ENCODE results near the gene ITFG1.
A peak's percentile ranks its signal among the peaks of the same experiment; 100 is the strongest.
"Not testable (repeated sequence)": the region's sequence is repeated elsewhere in the genome, so short reads cannot be mapped to it uniquely, and the experiment has no call there.

The ITFG1 gene

GRCh38 chr16:47211218-47211617 is 249.6 kb downstream of the ITFG1 start:
- H3K4me3 ChIP-seq (ENCODE audit: control insufficient read depth, low read depth, low read length) = no peak overlapping the region
- DNase-seq (ENCODE audit: low read depth) = no peak
- no peak for TF ChIP-seq CTCF (IDR thresholded peaks at IDR 0.05; ENCODE audit: control insufficient read depth, insufficient read depth, low read depth, low read length, missing control alignments)

DNA sequence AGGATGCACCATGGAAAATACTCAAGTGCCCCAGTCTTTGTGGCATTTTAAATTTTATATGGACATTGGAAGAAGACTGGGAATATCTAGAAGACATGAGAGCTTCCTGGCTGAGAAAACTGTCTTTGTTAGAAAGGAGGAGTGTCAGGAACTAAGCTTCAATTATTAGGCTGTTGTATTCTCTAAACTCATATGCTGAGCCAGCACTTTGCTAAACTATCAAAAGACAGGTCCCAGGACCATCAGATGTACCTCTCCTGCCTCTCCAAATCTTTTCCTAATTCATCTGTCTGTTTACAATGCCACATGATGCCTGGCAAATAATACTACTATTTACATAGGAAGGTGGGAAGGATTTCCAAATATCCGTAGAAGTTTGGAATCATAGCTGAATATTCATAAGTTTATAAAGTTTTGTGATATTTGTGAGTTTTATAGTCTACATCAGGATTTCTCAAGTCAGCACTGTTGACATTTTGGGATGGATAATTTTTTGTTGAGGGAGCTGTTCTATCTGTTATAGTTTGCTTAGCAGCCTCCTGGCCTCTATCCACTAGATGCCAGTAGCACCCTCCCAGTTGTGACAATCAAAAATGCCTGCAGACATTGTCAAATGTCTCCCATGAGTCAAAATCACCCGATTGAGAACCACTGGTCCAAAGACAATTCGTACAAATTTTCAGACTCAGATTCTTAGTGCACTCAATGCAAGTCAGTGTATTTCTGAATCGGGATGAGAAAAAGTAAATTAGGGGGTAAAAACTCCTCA is 255.9 kb downstream of the ITFG1 start:
- no peak for DNase-seq (ENCODE audit: low read depth)
- no peak overlapping the region for H3K4me3 ChIP-seq (ENCODE audit: control insufficient read depth, low read depth, low read length)
- TF ChIP-seq CTCF (IDR thresholded peaks at IDR 0.05; ENCODE audit: control insufficient read depth, insufficient read depth, low read depth, low read length, missing control alignments) = no peak

DNA sequence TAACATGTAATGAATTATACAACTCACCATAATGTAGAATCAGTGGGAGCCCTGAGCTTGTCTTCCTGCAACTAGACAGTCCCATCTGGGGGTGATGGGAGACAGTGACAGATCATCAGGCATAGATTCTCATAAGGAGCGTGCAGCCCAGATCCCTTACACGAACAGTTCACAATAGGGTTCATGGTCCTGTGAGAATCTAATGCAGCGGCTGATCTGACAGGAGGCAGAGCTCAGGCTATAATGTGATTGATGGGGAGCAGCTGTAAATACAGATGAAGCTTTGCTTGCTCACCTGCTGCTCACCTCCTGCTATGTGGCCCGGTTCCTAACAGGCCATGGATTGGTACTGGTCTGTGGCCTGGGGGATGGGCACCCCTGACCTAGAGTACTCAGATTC is 257.4 kb downstream of the ITFG1 start:
- not testable (repeated sequence) for H3K4me3 ChIP-seq (ENCODE audit: control insufficient read depth, low read depth, low read length); DNase-seq (ENCODE audit: low read depth)

DNA sequence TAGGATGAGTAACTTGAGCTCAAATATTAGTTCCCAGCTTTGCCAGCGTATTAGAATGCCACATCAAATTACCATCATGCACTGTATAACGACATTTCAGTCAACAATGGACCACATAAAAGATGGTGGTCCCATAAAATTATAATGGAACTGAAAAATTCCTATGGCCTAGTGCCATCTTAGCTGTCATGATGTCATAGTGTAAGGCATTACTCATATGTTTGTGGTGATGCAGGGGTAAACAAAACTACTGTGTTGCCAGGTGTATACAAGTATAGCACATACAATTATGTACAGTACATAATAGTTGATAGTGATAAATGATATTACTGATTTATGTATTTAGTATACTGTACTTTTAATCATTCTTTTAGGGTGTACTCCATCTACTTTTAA is 262.7 kb downstream of the ITFG1 start:
- no peak for DNase-seq (ENCODE audit: low read depth)
- H3K4me3 ChIP-seq (ENCODE audit: control insufficient read depth, low read depth, low read length) = no peak overlapping the region
- no peak for TF ChIP-seq CTCF (IDR thresholded peaks at IDR 0.05; ENCODE audit: control insufficient read depth, insufficient read depth, low read depth, low read length, missing control alignments)

DNA sequence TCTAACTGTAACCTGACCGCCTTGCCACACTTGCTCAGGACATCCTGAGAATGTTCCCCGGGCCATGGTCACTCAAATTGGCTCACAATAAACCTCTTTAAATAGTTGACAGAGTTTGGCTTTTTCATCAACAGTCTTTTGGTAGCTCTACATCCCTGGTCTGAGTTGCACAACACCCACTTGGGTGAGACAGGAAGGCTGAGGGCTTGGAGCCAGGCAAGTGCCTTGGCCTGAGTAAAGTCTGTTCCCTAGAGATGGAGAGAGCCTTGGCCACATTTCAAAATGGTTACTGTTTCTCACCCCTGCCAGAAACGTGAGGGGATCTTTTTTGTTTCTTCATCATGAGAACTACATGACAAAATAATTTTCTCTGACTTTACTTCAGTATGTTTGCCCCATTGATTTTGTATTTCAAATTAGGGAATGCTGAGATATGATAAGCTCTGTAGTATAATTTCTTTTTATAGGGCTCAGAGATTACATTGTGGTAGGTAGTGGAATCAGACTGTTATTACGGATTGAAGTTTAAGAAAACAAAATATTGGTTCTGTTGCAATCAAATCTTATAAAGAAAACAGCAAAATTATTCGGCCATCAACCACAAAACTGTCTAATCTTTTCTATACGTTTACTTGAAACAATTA is 263.2 kb downstream of the ITFG1 start:
- TF ChIP-seq CTCF (IDR thresholded peaks at IDR 0.05; ENCODE audit: control insufficient read depth, insufficient read depth, low read depth, low read length, missing control alignments) = no peak
- DNase-seq (ENCODE audit: low read depth) = peak; percentile 1
- no peak overlapping the region for H3K4me3 ChIP-seq (ENCODE audit: control insufficient read depth, low read depth, low read length)

GRCh38 chr16:47196457-47196856 is 264.4 kb downstream of the ITFG1 start:
- no peak for DNase-seq (ENCODE audit: low read depth)
- no peak for TF ChIP-seq CTCF (IDR thresholded peaks at IDR 0.05; ENCODE audit: control insufficient read depth, insufficient read depth, low read depth, low read length, missing control alignments)
- no peak overlapping the region for H3K4me3 ChIP-seq (ENCODE audit: control insufficient read depth, low read depth, low read length)

GRCh38 chr16:47182318-47182717 is 278.5 kb downstream of the ITFG1 start:
- no peak for TF ChIP-seq CTCF (IDR thresholded peaks at IDR 0.05; ENCODE audit: control insufficient read depth, insufficient read depth, low read depth, low read length, missing control alignments)
- DNase-seq (ENCODE audit: low read depth) = no peak
- no peak overlapping the region for H3K4me3 ChIP-seq (ENCODE audit: control insufficient read depth, low read depth, low read length)

GRCh38 chr16:47181066-47181465 is 279.8 kb downstream of the ITFG1 start:
- not testable (repeated sequence) for DNase-seq (ENCODE audit: low read depth)

More at GRCh38 chr16:47181066-47181465, 279.8 kb downstream of the ITFG1 start:
- H3K4me3 ChIP-seq (ENCODE audit: control insufficient read depth, low read depth, low read length) = not testable (repeated sequence)
